NCI-H1048 (cell line): Measurements from ENCODE around the gene FOXA3.

Experiments
- DNase-seq: peaks from one replicate; lab custom pipeline; 2025; lab: John Stamatoyannopoulos, UW

FOXA3 gene

DNA sequence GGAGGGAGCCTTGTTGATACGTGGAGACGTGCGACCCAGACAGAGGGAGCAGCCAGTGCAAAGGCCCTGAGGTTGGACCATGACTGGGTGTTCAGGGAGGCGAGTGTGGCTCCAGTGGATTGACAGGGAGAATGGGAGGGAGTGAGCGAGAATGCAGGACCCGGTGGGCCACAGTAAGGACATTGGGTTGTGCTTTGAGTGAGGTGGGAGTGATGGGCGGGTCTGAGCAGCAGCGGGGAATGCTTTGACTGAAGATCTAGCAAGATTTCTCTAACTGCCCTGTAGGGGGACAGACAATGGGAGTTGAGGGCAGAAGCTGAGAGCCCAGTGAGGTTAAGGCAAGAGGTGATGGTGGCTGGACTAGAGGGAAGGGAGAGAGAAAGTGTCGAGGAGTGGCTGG, 58.2 kb downstream of the FOXA3 start:
- no peak for DNase-seq
